OCI-LY7 (cell line): ENCODE data around the gene ZSWIM1.

Source experiments
- CTCF ChIP-seq: fragments of 200-600 bp; sonication (generic); conservative IDR thresholded peaks from 2 replicates; pipeline ENCODE4 v1.5.1; 2014; ENCODE audit warnings: mild to moderate bottlenecking, antibody characterized with exemption, low read length, moderate library complexity, mixed read lengths
- EZH2phosphoT487 ChIP-seq: fragments of 200-600 bp; sonication (generic); IDR thresholded peaks from 2 replicates; pipeline ENCODE4 v1.6.1; 2018; ENCODE audit warnings: low read depth, borderline replicate concordance, mild to moderate bottlenecking, mixed run types, antibody characterized with exemption, low read length, moderate library complexity, mixed read lengths

- TF ChIP-seq CTCF (no peak), EZH2phosphoT487 (no peak)
Observed at GRCh38 chr20:45882469-45883099, 1.6 kb downstream of the ZSWIM1 start.
